Stomach (tissue), 9 donors: ENCODE data around the gene IL18R1. TPM values are rescaled to one million over a fixed set of nuclear protein-coding genes. Genes with fewer than 3 reads are reported as not detected.

Experiments
- DNase-seq, 2 donors: peaks; one replicate each; pipeline versions ENCODE4 v3.0.0 to v3.0.0-alpha.2; 2013 to 2019
- H3K27ac ChIP-seq, 5 donors: fragments of 200-600 bp in 4 of 5; sonication (generic) in 4 of 5; one replicate each; pipeline ENCODE4 v1.5.1; 2013 to 2019; ENCODE audit warnings: mild to moderate bottlenecking in 1 of 5, moderate library complexity in 1 of 5
- H3K27me3 ChIP-seq, 3 donors: fragments of 200-600 bp; sonication (generic); one replicate each; pipeline ENCODE4 v1.5.1; 2017 to 2019; ENCODE audit warnings: mixed run types in 1 of 3
- H3K36me3 ChIP-seq, 4 donors: fragments of 200-600 bp; sonication (generic); 1 replicate in 3 of 4; 2 replicates in 1 of 4; pipeline ENCODE4 v1.5.1; 2016 to 2019
- H3K4me1 ChIP-seq, 4 donors: fragments of 200-600 bp; sonication (generic); one replicate each; pipeline ENCODE4 v1.5.1; 2016 to 2019
- H3K4me3 ChIP-seq, 4 donors: fragments of 200-600 bp; sonication (generic) in 3 of 4; one replicate each; pipeline ENCODE4 v1.5.1; 2016 to 2019; ENCODE audit warnings: mild to moderate bottlenecking in 1 of 4
- H3K9me3 ChIP-seq, 4 donors: fragments of 200-600 bp; sonication (generic); one replicate each; pipeline ENCODE4 v1.5.1; 2016 to 2019
- EP300 ChIP-seq: sonication (generic); formaldehyde crosslinking; IDR thresholded peaks from one replicate; pipeline ENCODE4 v1.6.1; 2017; ENCODE audit warnings: antibody characterized with exemption
- POLR2A ChIP-seq, 4 donors: fragments of 450-650 bp; IDR thresholded peaks; one replicate each; pipeline ENCODE4 v1.6.1; 2016; ENCODE audit warnings: antibody characterized with exemption in 4 of 4, control low read depth in 2 of 4, mild to moderate bottlenecking in 1 of 4, moderate library complexity in 1 of 4
- POLR2AphosphoS5 ChIP-seq, 3 donors: sonication (generic); formaldehyde crosslinking; IDR thresholded peaks; one replicate each; pipeline ENCODE4 v1.6.1; 2016; ENCODE audit warnings: antibody characterized with exemption in 3 of 3
- WGBS, 5 donors: extraction: QIAGEN DNeasy Blood & Tissue Kit in 3 of 5; methylation state at CpG; one replicate each; pipeline versions ENCODE4 v1.1.5 to v1.1.7; 2013 to 2018; 5-methylcytosine and 5-hydroxymethylcytosine counted together
- intact Hi-C: fragments of 100-400 bp; cut with DNase I; formaldehyde crosslinking; loops from one replicate; pipeline ENCODE4 v1.15.1; 2023; ENCODE audit warnings: low total_unique reads
- polyA plus RNA-seq, 3 donors: library from polyadenylated mRNA; stranded (reverse); fragments of 200-250 nt; gene quantifications; one replicate each; pipeline ENCODE4 v1.2.3, GENCODE V29; 2013
- total RNA-seq, 5 donors: library from RNA; depleted of rRNA; stranded (reverse); fragments of >200 nt; gene quantifications; one replicate each; pipeline versions ENCODE4 v1.1.0 to v1.2.3, GENCODE V29; 2014 to 2016
- TF ChIP-seq, protein P1 (sequence below), 7 experiments: fragments of 450-650 bp in 4 of 7; fragments of 200-600 bp in 3 of 7; sonication (generic) in 3 of 7; IDR thresholded peaks; one replicate each; pipeline ENCODE4 v1.5.1; 2016 to 2019; ENCODE audit warnings: antibody characterized with exemption in 7 of 7, control low read depth in 2 of 7, mild to moderate bottlenecking in 1 of 7
- donor health status: healthy with polysubstance abuse.
- donor health status: Bipolar disorder and iron deficiency.
- donor health status: healthy.

The IL18R1 gene
- total and polyA plus RNA-seq, 8 donors, result 0.29 to 83.9 (median 2.5) TPM

DNA sequence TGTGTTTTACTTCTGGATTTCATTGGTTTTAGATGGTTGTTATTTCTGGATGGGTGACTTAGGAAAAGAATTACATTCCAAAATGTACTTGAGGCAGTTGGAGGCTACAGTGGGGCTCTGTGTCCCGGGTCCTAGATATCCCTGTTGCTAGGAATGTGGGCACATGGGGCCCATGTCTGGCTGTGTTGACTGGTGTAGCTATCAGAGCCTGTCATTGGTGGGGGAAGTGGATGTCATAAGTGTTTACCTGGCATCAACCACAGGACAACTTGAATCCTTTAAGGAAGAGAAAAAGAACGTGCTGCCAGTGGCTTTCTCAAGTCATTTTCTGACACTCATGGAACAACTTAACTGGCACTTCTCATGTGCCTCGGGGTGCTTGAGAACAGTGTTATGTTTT is 30.4 kb downstream of the IL18R1 start:
- peaks cover 0 to 19% (median 9%) of the 10 kb centered on the region in 4 donors for H3K9me3 ChIP-seq
- no peak for DNase-seq
- no peaks in the 10 kb centered on the region for H3K27me3 ChIP-seq
- intact Hi-C loops, result no loop called here
- TF ChIP-seq, protein P1, sequence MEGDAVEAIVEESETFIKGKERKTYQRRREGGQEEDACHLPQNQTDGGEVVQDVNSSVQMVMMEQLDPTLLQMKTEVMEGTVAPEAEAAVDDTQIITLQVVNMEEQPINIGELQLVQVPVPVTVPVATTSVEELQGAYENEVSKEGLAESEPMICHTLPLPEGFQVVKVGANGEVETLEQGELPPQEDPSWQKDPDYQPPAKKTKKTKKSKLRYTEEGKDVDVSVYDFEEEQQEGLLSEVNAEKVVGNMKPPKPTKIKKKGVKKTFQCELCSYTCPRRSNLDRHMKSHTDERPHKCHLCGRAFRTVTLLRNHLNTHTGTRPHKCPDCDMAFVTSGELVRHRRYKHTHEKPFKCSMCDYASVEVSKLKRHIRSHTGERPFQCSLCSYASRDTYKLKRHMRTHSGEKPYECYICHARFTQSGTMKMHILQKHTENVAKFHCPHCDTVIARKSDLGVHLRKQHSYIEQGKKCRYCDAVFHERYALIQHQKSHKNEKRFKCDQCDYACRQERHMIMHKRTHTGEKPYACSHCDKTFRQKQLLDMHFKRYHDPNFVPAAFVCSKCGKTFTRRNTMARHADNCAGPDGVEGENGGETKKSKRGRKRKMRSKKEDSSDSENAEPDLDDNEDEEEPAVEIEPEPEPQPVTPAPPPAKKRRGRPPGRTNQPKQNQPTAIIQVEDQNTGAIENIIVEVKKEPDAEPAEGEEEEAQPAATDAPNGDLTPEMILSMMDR (IDR thresholded peaks at IDR 0.05), result no peak
- TF ChIP-seq POLR2A (IDR thresholded peaks at IDR 0.05) (no peak), POLR2AphosphoS5 (IDR thresholded peaks at IDR 0.05) (no peak), EP300 (no peak)
- H3K4me3 ChIP-seq, result no peak overlapping the region
- no peak overlapping the region for H3K27ac ChIP-seq
- peaks cover 0 to 27% (median 12%) of the 10 kb centered on the region in 4 donors for H3K36me3 ChIP-seq
- H3K4me1 ChIP-seq, result no peaks in the 10 kb centered on the region
- 84 to 87% (median 87%) methylated on average over 3 of the region's 3 CpGs for WGBS, 5 donors

DNA sequence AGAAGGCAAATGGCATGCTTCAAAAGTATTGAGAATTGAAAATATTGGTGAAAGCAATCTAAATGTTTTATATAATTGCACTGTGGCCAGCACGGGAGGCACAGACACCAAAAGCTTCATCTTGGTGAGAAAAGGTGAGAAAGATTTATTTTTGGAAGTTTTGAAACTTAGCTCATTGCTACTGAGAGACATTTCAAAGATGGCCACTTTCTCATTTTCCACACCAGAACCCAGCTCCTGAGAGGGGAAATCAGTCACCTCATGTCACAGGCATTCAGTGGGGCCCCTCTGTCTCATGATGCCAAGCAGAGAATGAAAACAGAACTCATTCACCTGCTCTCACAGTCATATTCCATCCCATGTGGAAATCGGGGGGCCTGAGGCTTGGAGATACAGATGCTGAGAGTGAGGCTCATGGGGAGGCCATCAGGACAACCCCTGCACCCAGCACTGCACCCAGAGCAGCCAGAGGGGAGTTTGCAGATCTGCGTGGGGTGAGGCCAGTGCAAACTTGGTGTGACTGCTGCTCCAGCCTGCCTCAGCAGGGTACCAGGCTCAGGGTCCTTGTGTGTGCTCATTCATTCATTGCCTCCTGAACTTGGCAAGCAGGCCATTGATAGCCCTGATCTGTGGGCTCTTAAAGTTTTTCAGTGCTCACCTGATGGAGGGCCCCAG is 31.4 kb downstream of the IL18R1 start:
- intact Hi-C loops, result no loop called here
- 82 to 93% (median 89%) methylated on average over 1 to 3 of the region's 3 CpGs for WGBS, 5 donors
- Histone ChIP-seq H3K4me1 (no peaks in the 10 kb centered on the region), H3K27me3 (no peaks in the 10 kb centered on the region), H3K4me3 (no peak overlapping the region), H3K27ac (no peak overlapping the region), H3K36me3 (peaks cover 0 to 20% (median 12%) of the 10 kb centered on the region in 4 donors), H3K9me3 (peaks cover 0 to 19% (median 9%) of the 10 kb centered on the region in 4 donors)
- DNase-seq, result no peak
- TF ChIP-seq, protein P1 (IDR thresholded peaks at IDR 0.05), result no peak
- TF ChIP-seq POLR2AphosphoS5 (IDR thresholded peaks at IDR 0.05), result no peak
- no peak for TF ChIP-seq POLR2A (IDR thresholded peaks at IDR 0.05)
- no peak for TF ChIP-seq EP300

DNA sequence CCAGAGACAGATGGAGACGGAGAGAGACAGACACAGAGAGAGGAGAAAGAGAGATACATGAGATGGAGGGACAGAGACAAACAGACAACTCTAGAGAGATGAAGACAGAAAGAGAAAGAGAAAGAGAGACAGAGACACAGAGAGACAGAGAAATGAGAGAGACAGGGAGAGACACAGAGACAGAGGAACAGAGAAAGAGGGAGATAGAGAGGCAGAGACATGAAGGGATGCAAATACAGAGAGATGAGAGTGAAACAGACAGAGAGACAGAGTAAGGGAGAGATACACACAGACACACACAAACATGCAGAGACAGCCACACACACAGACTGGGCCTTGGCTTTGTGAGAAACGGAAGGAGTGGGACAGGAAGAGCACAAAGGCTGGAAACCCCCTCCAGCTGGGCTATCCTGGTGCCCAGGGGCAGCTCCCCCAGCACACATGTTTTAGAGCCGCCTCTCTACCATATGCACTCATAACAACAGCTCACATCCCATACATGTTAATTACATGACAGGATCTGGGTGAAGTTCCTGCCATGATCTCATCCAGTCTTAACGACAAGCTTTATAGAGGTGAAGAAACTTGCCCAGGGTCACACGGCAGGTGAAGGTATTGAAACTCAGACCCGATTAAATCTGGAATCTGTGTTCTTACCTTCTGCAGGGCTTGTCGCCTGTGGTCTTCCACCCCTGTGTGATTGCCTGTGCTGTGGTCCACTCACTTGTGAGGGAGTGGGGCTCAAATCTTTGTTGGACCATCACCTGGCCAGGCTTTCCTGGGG is 32.4 kb downstream of the IL18R1 start:
- TF ChIP-seq, protein P1 (IDR thresholded peaks at IDR 0.05), result no peak
- TF ChIP-seq POLR2A (IDR thresholded peaks at IDR 0.05) (no peak), POLR2AphosphoS5 (IDR thresholded peaks at IDR 0.05) (no peak), EP300 (no peak)
- peaks cover 0 to 13% (median 12%) of the 10 kb centered on the region in 4 donors for H3K36me3 ChIP-seq
- H3K9me3 ChIP-seq, result peaks cover 0 to 17% (median 7%) of the 10 kb centered on the region in 4 donors
- intact Hi-C loops, result no loop called here
- H3K4me1 ChIP-seq, result no peaks in the 10 kb centered on the region
- DNase-seq, result no peak
- 89 to 94% (median 90%) methylated on average over 7 of the region's 7 CpGs for WGBS, 5 donors
- H3K27me3 ChIP-seq, result no peaks in the 10 kb centered on the region
- H3K27ac ChIP-seq, result no peak overlapping the region
- H3K4me3 ChIP-seq, result no peak overlapping the region

DNA sequence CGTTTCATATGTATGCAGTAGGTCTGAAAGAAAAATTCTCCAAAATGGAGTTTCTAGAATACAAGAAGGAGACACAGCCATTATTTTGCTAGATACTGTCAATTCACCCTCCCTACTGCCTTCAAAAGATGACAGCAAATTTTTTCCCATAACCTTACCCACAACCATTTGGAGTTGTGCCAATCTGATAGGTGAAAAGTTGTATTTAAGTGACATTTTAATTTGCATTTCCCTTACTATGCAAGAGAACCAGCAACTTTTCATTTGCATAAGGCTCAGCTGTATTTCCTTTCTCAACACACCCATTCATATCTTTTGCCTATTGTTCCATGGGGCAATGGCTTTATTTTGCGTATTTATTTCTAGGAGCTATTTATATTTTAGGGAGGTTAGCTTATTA is 36.0 kb downstream of the IL18R1 start:
- H3K27me3 ChIP-seq, result no peaks in the 10 kb centered on the region
- no peak overlapping the region for H3K4me3 ChIP-seq
- no peaks in the 10 kb centered on the region for H3K4me1 ChIP-seq
- H3K36me3 ChIP-seq, result peaks cover 0 to 11% (median 7%) of the 10 kb centered on the region in 4 donors
- DNase-seq, result no peak
- 59 to 69% (median 63%) methylated on average over 2 of the region's 2 CpGs for WGBS, 5 donors
- no peaks in the 10 kb centered on the region for H3K9me3 ChIP-seq
- intact Hi-C loops, result no loop called here
- H3K27ac ChIP-seq, result no peak overlapping the region
- TF ChIP-seq POLR2AphosphoS5 (IDR thresholded peaks at IDR 0.05), result no peak
- no peak for TF ChIP-seq EP300
- TF ChIP-seq, protein P1 (IDR thresholded peaks at IDR 0.05), result no peak
- no peak for TF ChIP-seq POLR2A (IDR thresholded peaks at IDR 0.05)
